ENCODE data around the gene RAB3IL1. TPM values are rescaled to one million over a fixed set of nuclear protein-coding genes. Genes with fewer than 3 reads are reported as not detected.

RAB3IL1 gene
- total and polyA plus RNA-seq, 9 of the 15 experiments (the other 6 are each of a cell fraction or from before 2014, with no cell fraction given), result 0.15 to 42.6 (median 15.5) TPM

DNA sequence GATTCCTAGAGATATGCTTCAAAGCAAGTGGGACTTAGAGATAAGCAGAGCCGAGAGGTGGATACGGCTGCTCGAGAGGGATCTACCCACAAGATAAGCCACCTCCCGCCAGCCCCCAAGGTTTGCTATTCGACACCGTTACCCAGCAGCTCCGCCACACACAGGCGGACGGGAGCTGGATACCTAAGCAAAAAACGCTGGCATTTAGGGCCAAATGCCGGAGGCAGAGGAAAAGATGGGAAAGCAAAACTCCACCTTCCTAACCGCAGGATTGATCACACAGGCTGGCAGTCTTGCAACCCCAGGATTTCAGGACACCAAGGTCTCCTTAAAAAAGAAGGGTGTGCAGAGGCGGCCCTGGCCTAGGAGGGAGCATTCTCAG is 49.4 kb upstream of the RAB3IL1 start (continued):
- TF ChIP-seq MLLT1 (IDR thresholded peaks at IDR 0.05) (peak; percentile 95), RFX7 (CRISPR knock-in tag; IDR thresholded peaks at IDR 0.05) (no peak), MAFK (IDR thresholded peaks at IDR 0.05; ENCODE audit: low read length) (no peak), PCBP1 (IDR thresholded peaks at IDR 0.05; ENCODE audit: low read depth, low read length, poor library complexity, severe bottlenecking) (no peak), BDP1 (IDR thresholded peaks at IDR 0.05; ENCODE audit: insufficient read depth, insufficient read length) (no peak), MXD1 (CRISPR knock-in tag; IDR thresholded peaks at IDR 0.05; ENCODE audit: borderline replicate concordance, poor library complexity, severe bottlenecking) (no peak), MAFF (IDR thresholded peaks at IDR 0.05; ENCODE audit: low read length) (no peak), EP300 (IDR thresholded peaks at IDR 0.05; ENCODE audit: low read length) (peak; percentile 92), ZNF134 (CRISPR knock-in tag; conservative IDR thresholded peaks at IDR 0.05) (no peak), ZBTB33 (CRISPR knock-in tag; IDR thresholded peaks at IDR 0.05) (no peak), ZBTB1 (CRISPR knock-in tag; IDR thresholded peaks at IDR 0.05; ENCODE audit: borderline replicate concordance, low read depth) (no peak), CEBPB (tag; IDR thresholded peaks at IDR 0.05) (no peak), UBTF (IDR thresholded peaks at IDR 0.05; ENCODE audit: borderline replicate concordance in 1 of 2, low read depth in 2 of 2, low read length in 2 of 2) (no peak), SLC30A9 (CRISPR knock-in tag; IDR thresholded peaks at IDR 0.05) (no peak), FOXM1 (IDR thresholded peaks at IDR 0.05; ENCODE audit: low read depth) (peak; percentile 62; the same call in 1 of the 2 replicates), FOXM1 (CRISPR knock-in tag; IDR thresholded peaks at IDR 0.05; ENCODE audit: low read depth) (no peak), ZNF224 (CRISPR knock-in tag; IDR thresholded peaks at IDR 0.05) (no peak), SMAD1 (IDR thresholded peaks at IDR 0.05; ENCODE audit: low read depth, low read length, partially characterized antibody) (peak; percentile 78), CXXC5 (CRISPR knock-in tag; IDR thresholded peaks at IDR 0.05) (peak; percentile 89), ZNF512 (tag; IDR thresholded peaks at IDR 0.05) (no peak)
- TF ChIP-seq, protein P1, sequence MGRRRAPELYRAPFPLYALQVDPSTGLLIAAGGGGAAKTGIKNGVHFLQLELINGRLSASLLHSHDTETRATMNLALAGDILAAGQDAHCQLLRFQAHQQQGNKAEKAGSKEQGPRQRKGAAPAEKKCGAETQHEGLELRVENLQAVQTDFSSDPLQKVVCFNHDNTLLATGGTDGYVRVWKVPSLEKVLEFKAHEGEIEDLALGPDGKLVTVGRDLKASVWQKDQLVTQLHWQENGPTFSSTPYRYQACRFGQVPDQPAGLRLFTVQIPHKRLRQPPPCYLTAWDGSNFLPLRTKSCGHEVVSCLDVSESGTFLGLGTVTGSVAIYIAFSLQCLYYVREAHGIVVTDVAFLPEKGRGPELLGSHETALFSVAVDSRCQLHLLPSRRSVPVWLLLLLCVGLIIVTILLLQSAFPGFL (CRISPR knock-in tag; IDR thresholded peaks at IDR 0.05), result no peak

Data from K562 (cell line).